IMR-90 (cell line): ENCODE data around the gene GPRC5C.

Experiments used
- BHLHE40 ChIP-seq: fragments of 150-350 bp; IDR thresholded peaks from 2 replicates; pipeline ENCODE4 v1.6.1; 2016; ENCODE audit warnings: mild to moderate bottlenecking, low read depth, low read length
- CEBPB ChIP-seq: IDR thresholded peaks from 2 replicates; pipeline ENCODE4 v1.6.1; 2012; ENCODE audit warnings: low read depth, low read length, improper control_type of control experiment
- CTCF ChIP-seq: conservative IDR thresholded peaks from 2 replicates; pipeline ENCODE4 v1.5.1; 2012; ENCODE audit warnings: mild to moderate bottlenecking, low read depth, low read length, improper control_type of control experiment
- FOS ChIP-seq: fragments of 150-350 bp; IDR thresholded peaks from 2 replicates; pipeline ENCODE4 v1.6.1; 2016; ENCODE audit warnings: low read depth, low read length
- MAFK ChIP-seq: IDR thresholded peaks from 2 replicates; pipeline ENCODE4 v1.6.1; 2012; ENCODE audit warnings: low read depth, low read length, improper control_type of control experiment
- MXI1 ChIP-seq: IDR thresholded peaks from 2 replicates; pipeline ENCODE4 v1.6.1; 2012; ENCODE audit warnings: low read depth, mild to moderate bottlenecking, low read length, moderate library complexity, borderline replicate concordance
- POLR2A ChIP-seq: IDR thresholded peaks from 2 replicates; pipeline ENCODE4 v1.6.1; 2012; ENCODE audit warnings: mild to moderate bottlenecking, low read depth, low read length
- RCOR1 ChIP-seq: IDR thresholded peaks from 2 replicates; pipeline ENCODE4 v1.6.1; 2012; ENCODE audit warnings: mild to moderate bottlenecking, low read length, improper control_type of control experiment; ENCODE audit not compliant: insufficient replicate concordance
- RFX5 ChIP-seq: IDR thresholded peaks from 2 replicates; pipeline ENCODE4 v1.8.0; 2012; ENCODE audit warnings: low read depth, mild to moderate bottlenecking, low read length, moderate library complexity
- USF2 ChIP-seq: fragments of 150-350 bp; IDR thresholded peaks from 2 replicates; pipeline ENCODE4 v1.6.1; 2017; ENCODE audit warnings: mild to moderate bottlenecking, antibody characterized with exemption, low read length, low read depth

DNA sequence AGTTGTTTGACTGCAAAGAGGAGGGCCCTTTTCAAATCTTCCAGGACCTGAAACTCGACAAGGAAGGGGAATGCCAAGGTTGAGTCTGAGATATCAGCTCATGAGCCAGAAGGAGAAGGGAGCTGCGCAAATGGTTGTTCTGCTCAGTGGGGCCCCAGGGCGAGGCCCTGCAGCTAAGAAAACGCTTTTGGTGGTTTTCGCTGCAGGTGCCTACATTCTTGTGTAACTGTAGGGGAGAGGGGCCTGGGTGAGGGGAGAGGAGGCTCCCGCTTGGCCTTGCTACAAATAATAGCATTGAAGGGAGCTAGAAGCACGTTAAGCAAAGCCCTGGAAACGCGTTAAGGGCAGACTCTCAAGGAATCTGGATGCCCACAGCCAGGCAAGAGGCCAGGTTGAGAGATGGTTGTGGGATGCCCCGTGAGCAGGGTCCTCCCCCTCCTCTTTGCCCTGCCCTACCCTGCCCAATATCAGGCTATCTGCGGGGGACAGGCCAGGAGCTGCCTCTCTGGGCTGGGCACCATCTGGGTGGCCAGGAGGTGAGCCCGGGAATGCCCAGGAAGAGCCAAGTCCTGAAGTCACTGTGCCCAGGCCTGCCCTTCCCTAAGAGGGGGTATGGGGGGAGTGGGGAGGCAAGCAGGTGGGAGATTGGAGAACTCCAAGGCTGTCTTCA lies 42.7 kb upstream of the GPRC5C start:
- no peak for TF ChIP-seq MAFK
- TF ChIP-seq CEBPB, result no peak
- no peak for TF ChIP-seq FOS
- TF ChIP-seq CTCF, result no peak
- TF ChIP-seq USF2, result no peak
- no peak for TF ChIP-seq POLR2A
- TF ChIP-seq BHLHE40, result no peak
- TF ChIP-seq RFX5, result no peak
- TF ChIP-seq MXI1, result no peak
- no peak for TF ChIP-seq RCOR1
